ENCODE results near the gene ITPRID1.

DNA sequence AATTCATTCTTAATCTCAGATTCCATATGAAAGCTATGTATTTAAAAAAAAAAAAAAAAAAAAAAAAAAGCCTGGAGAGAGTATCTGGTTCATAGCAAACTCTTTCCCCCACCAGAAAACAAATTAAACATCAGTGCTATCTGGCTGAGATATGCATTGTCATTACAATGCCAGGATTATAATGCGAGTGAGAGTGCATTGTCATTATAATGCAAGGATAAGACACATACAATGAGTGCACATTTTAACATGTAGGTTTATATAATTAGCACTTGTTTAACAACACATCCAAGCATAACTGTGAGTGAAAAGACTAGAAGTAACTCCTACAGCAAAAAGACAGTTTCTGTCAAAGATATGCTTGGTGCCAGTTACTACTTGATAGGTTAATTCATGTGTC is 48.1 kb downstream of the ITPRID1 start:
- TF ChIP-seq, protein P1, sequence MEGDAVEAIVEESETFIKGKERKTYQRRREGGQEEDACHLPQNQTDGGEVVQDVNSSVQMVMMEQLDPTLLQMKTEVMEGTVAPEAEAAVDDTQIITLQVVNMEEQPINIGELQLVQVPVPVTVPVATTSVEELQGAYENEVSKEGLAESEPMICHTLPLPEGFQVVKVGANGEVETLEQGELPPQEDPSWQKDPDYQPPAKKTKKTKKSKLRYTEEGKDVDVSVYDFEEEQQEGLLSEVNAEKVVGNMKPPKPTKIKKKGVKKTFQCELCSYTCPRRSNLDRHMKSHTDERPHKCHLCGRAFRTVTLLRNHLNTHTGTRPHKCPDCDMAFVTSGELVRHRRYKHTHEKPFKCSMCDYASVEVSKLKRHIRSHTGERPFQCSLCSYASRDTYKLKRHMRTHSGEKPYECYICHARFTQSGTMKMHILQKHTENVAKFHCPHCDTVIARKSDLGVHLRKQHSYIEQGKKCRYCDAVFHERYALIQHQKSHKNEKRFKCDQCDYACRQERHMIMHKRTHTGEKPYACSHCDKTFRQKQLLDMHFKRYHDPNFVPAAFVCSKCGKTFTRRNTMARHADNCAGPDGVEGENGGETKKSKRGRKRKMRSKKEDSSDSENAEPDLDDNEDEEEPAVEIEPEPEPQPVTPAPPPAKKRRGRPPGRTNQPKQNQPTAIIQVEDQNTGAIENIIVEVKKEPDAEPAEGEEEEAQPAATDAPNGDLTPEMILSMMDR (IDR thresholded peaks at IDR 0.05): no peak
- TF ChIP-seq POLR2A (IDR thresholded peaks at IDR 0.05) (no peak), EP300 (IDR thresholded peaks at IDR 0.05) (no peak)

All from ovary (tissue), 3 donors.